Inferior parietal cortex (tissue), 1 donor: ENCODE measurements around the gene MAGEH1.

Experiments used
- DNase-seq: peaks from one replicate; pipeline ENCODE4 v3.0.0-alpha.2; 2016; ENCODE audit errors: extremely low spot score

MAGEH1 gene

DNA sequence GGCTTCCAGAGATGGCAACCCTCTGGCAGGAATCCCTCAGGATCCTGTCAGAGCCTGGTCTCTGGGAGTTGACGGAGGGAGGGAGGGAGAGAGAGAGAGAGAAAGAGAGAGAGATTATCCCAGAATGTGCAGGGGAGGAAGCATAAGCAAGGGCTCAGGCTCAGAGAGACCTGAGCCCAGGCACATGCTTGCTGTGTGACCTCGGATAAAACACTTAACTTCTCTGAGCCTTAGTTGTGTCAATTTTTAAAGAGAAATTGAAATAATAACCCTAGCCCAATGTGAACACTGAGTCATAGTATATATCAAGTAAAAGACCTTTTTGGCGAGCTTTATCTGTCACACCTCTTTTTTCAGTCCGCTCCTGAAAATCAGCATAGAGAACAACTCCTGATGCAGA lies 38.2 kb downstream of the MAGEH1 start:
- no peak for DNase-seq

DNA sequence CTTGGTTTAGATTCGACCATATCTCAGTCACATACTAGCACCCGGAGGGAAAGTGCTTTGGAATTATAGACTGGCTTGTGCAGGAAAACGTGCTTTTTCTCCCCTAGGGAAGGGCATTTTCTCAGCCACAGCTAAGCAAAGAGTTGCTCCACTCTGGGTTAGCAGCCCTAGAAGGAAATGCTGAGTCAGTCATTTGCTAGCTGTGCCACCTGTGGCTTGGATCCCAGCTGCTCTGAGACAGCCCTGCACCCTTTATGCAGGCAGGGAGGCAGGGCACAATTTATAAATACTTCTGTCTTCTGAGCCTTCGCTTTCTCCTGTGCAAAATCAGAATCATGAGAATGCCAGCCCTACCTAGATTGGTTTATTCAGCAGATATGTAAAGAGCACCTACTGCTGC lies 39.0 kb downstream of the MAGEH1 start:
- no peak for DNase-seq
